PFSK-1 (cell line): ENCODE results near the gene KIRREL3.

Experiments
- POLR2AphosphoS5 ChIP-seq: IDR thresholded peaks from 2 replicates; pipeline ENCODE4 v1.6.1; 2012; ENCODE audit warnings: low read depth, mild to moderate bottlenecking, control low read depth, low read length, moderate library complexity
- TAF1 ChIP-seq: IDR thresholded peaks from 2 replicates; pipeline ENCODE4 v1.6.1; 2012; ENCODE audit warnings: low read length, control low read depth, borderline replicate concordance; ENCODE audit not compliant: insufficient read depth
- TF ChIP-seq, protein P1 (sequence below), 2 experiments: IDR thresholded peaks; 2 replicates each; pipeline versions ENCODE4 v1.6.1 to v1.8.0; 2011 to 2012; ENCODE audit warnings: low read depth in 2 of 2, low read length in 2 of 2, control low read depth in 1 of 2, inconsistent platforms in 1 of 2, mild to moderate bottlenecking in 1 of 2, moderate library complexity in 1 of 2; ENCODE audit not compliant: insufficient read depth in 1 of 2

DNA sequence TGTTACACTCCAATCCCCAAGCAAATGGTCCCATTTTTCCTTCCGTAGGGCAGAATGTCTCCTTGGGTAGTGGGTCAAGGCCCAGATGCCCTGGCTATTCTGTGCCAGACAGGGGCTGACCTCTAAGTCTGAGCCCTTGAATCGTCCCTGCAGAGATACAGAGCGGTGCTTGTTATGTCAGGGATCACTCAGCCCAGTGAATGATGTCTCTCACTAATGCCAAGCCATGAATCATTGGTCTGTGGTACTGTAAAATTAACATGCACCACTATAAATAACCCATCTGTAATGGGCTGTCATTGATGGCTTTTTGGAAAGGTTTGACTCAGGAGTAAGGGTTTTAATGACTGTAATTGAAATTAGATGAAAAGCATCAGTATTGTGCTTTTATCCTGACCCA is 35.3 kb upstream of the KIRREL3 start:
- TF ChIP-seq, protein P1, sequence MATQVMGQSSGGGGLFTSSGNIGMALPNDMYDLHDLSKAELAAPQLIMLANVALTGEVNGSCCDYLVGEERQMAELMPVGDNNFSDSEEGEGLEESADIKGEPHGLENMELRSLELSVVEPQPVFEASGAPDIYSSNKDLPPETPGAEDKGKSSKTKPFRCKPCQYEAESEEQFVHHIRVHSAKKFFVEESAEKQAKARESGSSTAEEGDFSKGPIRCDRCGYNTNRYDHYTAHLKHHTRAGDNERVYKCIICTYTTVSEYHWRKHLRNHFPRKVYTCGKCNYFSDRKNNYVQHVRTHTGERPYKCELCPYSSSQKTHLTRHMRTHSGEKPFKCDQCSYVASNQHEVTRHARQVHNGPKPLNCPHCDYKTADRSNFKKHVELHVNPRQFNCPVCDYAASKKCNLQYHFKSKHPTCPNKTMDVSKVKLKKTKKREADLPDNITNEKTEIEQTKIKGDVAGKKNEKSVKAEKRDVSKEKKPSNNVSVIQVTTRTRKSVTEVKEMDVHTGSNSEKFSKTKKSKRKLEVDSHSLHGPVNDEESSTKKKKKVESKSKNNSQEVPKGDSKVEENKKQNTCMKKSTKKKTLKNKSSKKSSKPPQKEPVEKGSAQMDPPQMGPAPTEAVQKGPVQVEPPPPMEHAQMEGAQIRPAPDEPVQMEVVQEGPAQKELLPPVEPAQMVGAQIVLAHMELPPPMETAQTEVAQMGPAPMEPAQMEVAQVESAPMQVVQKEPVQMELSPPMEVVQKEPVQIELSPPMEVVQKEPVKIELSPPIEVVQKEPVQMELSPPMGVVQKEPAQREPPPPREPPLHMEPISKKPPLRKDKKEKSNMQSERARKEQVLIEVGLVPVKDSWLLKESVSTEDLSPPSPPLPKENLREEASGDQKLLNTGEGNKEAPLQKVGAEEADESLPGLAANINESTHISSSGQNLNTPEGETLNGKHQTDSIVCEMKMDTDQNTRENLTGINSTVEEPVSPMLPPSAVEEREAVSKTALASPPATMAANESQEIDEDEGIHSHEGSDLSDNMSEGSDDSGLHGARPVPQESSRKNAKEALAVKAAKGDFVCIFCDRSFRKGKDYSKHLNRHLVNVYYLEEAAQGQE (IDR thresholded peaks at IDR 0.05; ENCODE audit: insufficient read depth in 1 of 2, low read depth in 2 of 2, low read length in 2 of 2), result no peak
- TF ChIP-seq POLR2AphosphoS5, result no peak
- TF ChIP-seq TAF1, result no peak
